PC-3 (cell line): Measurements from ENCODE around the gene NANOGP8. TPM values are rescaled to one million over a fixed set of nuclear protein-coding genes. Genes with fewer than 3 reads are reported as not detected.

Experiments
- ATAC-seq: fragments of 200-7000 bp; cut with Tn5 transposase; 2 replicates; pipeline ENCODE4 v1.9.1; 2020; ENCODE audit warnings: mild to moderate bottlenecking, moderate library complexity
- BruUV-seq: library from RNA; stranded (reverse); fragments of 400-500 nt; replicated peaks from 2 replicates; lab custom pipeline; 2021; lab: Mats Ljungman, UMichigan
- CTCF ChIA-PET: fragments of 300-600 bp; sonication (Branson Sonifier 250); formaldehyde crosslinking; loops from one replicate; lab custom pipeline; 2022; ENCODE audit warnings: antibody characterized with exemption; lab: Charles Lee
- POLR2A ChIA-PET: fragments of 300-600 bp; sonication (Branson Sonifier 250); formaldehyde crosslinking; loops from one replicate; lab custom pipeline; 2022; ENCODE audit warnings: antibody characterized with exemption; ENCODE audit not compliant: unreplicated experiment; lab: Charles Lee
- DNase-seq: peaks from one replicate; pipeline ENCODE4 v3.0.0-alpha.2; 2015
- H2AFZ ChIP-seq: fragments of 300-600 bp; sonication (generic); 2 replicates; pipeline ENCODE4 v1.6.0; 2016; ENCODE audit warnings: antibody characterized with exemption, low read length
- H3F3A ChIP-seq: fragments of 300-600 bp; sonication (generic); one replicate; pipeline ENCODE4 v1.6.0; 2017; ENCODE audit warnings: antibody characterized with exemption, low read length, control low read depth, mild to moderate bottlenecking; ENCODE audit not compliant: unreplicated experiment
- H3K27ac ChIP-seq: fragments of 300-600 bp; sonication (generic); 2 replicates; pipeline ENCODE4 v1.5.1; 2016; ENCODE audit warnings: mild to moderate bottlenecking, low read length
- H3K27me3 ChIP-seq: fragments of 300-600 bp; sonication (generic); 2 replicates; pipeline ENCODE4 v1.6.1; 2016; ENCODE audit warnings: low read length, mixed read lengths
- H3K36me3 ChIP-seq: fragments of 300-600 bp; sonication (generic); 2 replicates; pipeline ENCODE4 v1.6.1; 2016; ENCODE audit warnings: low read depth, mixed run types, low read length, mixed read lengths
- H3K4me1 ChIP-seq: fragments of 300-600 bp; sonication (generic); 2 replicates; pipeline ENCODE4 v1.5.1; 2016; ENCODE audit warnings: low read length; ENCODE audit not compliant: insufficient read depth
- H3K4me2 ChIP-seq: fragments of 300-600 bp; sonication (generic); 2 replicates; pipeline ENCODE4 v1.6.0; 2016; ENCODE audit warnings: low read length
- H3K4me3 ChIP-seq: fragments of 300-600 bp; sonication (generic); 2 replicates; pipeline ENCODE4 v1.5.1; 2016; ENCODE audit warnings: mild to moderate bottlenecking, low read length, mixed read lengths
- H3K79me2 ChIP-seq: fragments of 300-600 bp; sonication (generic); 2 replicates; pipeline ENCODE4 v1.6.1; 2017; ENCODE audit warnings: low read length, mixed read lengths
- H3K9ac ChIP-seq: fragments of 300-600 bp; sonication (generic); 2 replicates; pipeline ENCODE4 v1.6.0; 2016; ENCODE audit warnings: mild to moderate bottlenecking, low read length
- H3K9me2 ChIP-seq: fragments of 300-600 bp; sonication (generic); replicated peaks from 2 replicates; pipeline ENCODE4 v1.6.1; 2016; ENCODE audit warnings: mixed run types, low read length, mixed read lengths
- H3K9me3 ChIP-seq: fragments of 300-600 bp; sonication (generic); 2 replicates; pipeline ENCODE4 v1.6.1; 2016; ENCODE audit warnings: low read length, mixed read lengths
- H4K20me1 ChIP-seq: fragments of 300-600 bp; sonication (generic); 2 replicates; pipeline ENCODE4 v1.6.1; 2016; ENCODE audit warnings: low read length, mixed read lengths
- CTCF ChIP-seq: fragments of 300-600 bp; sonication (generic); conservative IDR thresholded peaks from 2 replicates; pipeline ENCODE4 v1.5.1; 2017; ENCODE audit warnings: antibody characterized with exemption, low read depth, mild to moderate bottlenecking, low read length
- EZH2 ChIP-seq: fragments of 300-600 bp; sonication (generic); IDR thresholded peaks from one replicate; pipeline ENCODE4 v1.6.1; 2017; ENCODE audit warnings: antibody characterized with exemption, mild to moderate bottlenecking, low read length; ENCODE audit not compliant: unreplicated experiment
- EZH2phosphoT487 ChIP-seq: fragments of 300-600 bp; sonication (generic); IDR thresholded peaks from 2 replicates; pipeline ENCODE4 v1.6.1; 2018; ENCODE audit warnings: mild to moderate bottlenecking, antibody characterized with exemption, low read length, borderline replicate concordance
- intact Hi-C: fragments of 100-400 bp; cut with micrococcal nuclease; formaldehyde crosslinking; loops from 2 replicates; pipeline ENCODE4 v1.9.0; 2023
- total RNA-seq: library from RNA; depleted of rRNA; stranded (reverse); fragments of >200 nt; gene quantifications from 2 replicates; pipeline ENCODE4 v1.2.3, GENCODE V29; 2014

Gene NANOGP8
- total RNA-seq, 1 experiment from 2014 or later = not detected

- Histone ChIP-seq H3K9me3 (no peaks in the 10 kb centered on the region), H3K4me1 (no peaks in the 10 kb centered on the region), H3F3A (no peaks in the 10 kb centered on the region), H4K20me1 (no peaks in the 10 kb centered on the region), H3K4me3 (no peak overlapping the region), H2AFZ (no peak overlapping the region), H3K27me3 (no peaks in the 10 kb centered on the region), H3K9me2 (no peaks in the 10 kb centered on the region), H3K4me2 (no peak overlapping the region), H3K36me3 (no peaks in the 10 kb centered on the region), H3K9ac (no peak overlapping the region), H3K79me2 (no peaks in the 10 kb centered on the region), H3K27ac (no peak overlapping the region)
- no peak for TF ChIP-seq CTCF
- no peak for TF ChIP-seq EZH2
- no peak for TF ChIP-seq EZH2phosphoT487
- DNase-seq (no peak), ATAC-seq (no peak)
- BruUV-seq = no TSS peak
- ChIA-PET POLR2A (no interaction called here), CTCF (no interaction called here)
- intact Hi-C loops = no loop called here
Measured at GRCh38 chr15:35112346-35112745, 27.3 kb upstream of the NANOGP8 start.

- Histone ChIP-seq H3F3A (no peaks in the 10 kb centered on the region), H3K36me3 (no peaks in the 10 kb centered on the region), H3K4me1 (no peaks in the 10 kb centered on the region), H4K20me1 (no peaks in the 10 kb centered on the region), H3K9me2 (no peaks in the 10 kb centered on the region), H3K9me3 (no peaks in the 10 kb centered on the region), H3K4me3 (no peak overlapping the region), H3K4me2 (no peak overlapping the region), H3K27ac (no peak overlapping the region), H3K79me2 (no peaks in the 10 kb centered on the region), H2AFZ (no peak overlapping the region), H3K9ac (no peak overlapping the region), H3K27me3 (no peaks in the 10 kb centered on the region)
- BruUV-seq = no TSS peak
- ATAC-seq (no peak), DNase-seq (no peak)
- ChIA-PET CTCF (no interaction called here), POLR2A (no interaction called here)
- intact Hi-C loops = no loop called here
- TF ChIP-seq EZH2phosphoT487 = no peak
- TF ChIP-seq CTCF = no peak
- TF ChIP-seq EZH2 = no peak
Measured at GRCh38 chr15:35111861-35112260, 26.8 kb upstream of the NANOGP8 start.

- H4K20me1 ChIP-seq = no peaks in the 10 kb centered on the region
- no peaks in the 10 kb centered on the region for H3K79me2 ChIP-seq
- POLR2A ChIA-PET = no interaction called here
- H2AFZ ChIP-seq = no peak overlapping the region
- CTCF ChIA-PET = no interaction called here
- ATAC-seq (no peak), DNase-seq (no peak)
- intact Hi-C loops = no loop called here
- no TSS peak for BruUV-seq
- H3K9ac ChIP-seq = no peak overlapping the region
- H3K27ac ChIP-seq = no peak overlapping the region
- no peak overlapping the region for H3K4me3 ChIP-seq
- H3F3A ChIP-seq = no peaks in the 10 kb centered on the region
- no peaks in the 10 kb centered on the region for H3K9me3 ChIP-seq
- no peaks in the 10 kb centered on the region for H3K9me2 ChIP-seq
- H3K36me3 ChIP-seq = no peaks in the 10 kb centered on the region
- no peaks in the 10 kb centered on the region for H3K4me1 ChIP-seq
- H3K27me3 ChIP-seq = no peaks in the 10 kb centered on the region
- TF ChIP-seq EZH2 (no peak), EZH2phosphoT487 (no peak), CTCF (no peak)
- H3K4me2 ChIP-seq = no peak overlapping the region
Measured at GRCh38 chr15:35108453-35108852, 23.4 kb upstream of the NANOGP8 start.
